Spinal cord (tissue), 10 donors: Measurements from ENCODE around the gene AKAP10. TPM values are rescaled to one million over a fixed set of nuclear protein-coding genes. Genes with fewer than 3 reads are reported as not detected.
"Not testable (repeated sequence)": the region's sequence is repeated elsewhere in the genome, so short reads cannot be mapped to it uniquely, and the experiment has no call there.

Source experiments
- DNase-seq, 6 donors: peaks; one replicate each; pipeline versions ENCODE4 v3.0.0 to v3.0.0-alpha.2; 2013 to 2015; ENCODE audit warnings: low spot score in 6 of 6, low read depth in 4 of 6
- H3K27ac ChIP-seq: one replicate; pipeline ENCODE4 v1.5.1; 2013; ENCODE audit warnings: low read depth, low read length, control low read depth
- H3K27me3 ChIP-seq: one replicate; pipeline ENCODE4 v1.6.1; 2013; ENCODE audit warnings: low read length; ENCODE audit not compliant: control insufficient read depth, insufficient read depth
- H3K36me3 ChIP-seq: one replicate; pipeline ENCODE4 v1.6.1; 2013; ENCODE audit warnings: low read length; ENCODE audit not compliant: control insufficient read depth, insufficient read depth
- H3K4me1 ChIP-seq: one replicate; pipeline ENCODE4 v1.6.1; 2013; ENCODE audit warnings: low read length; ENCODE audit not compliant: control insufficient read depth, insufficient read depth
- H3K4me3 ChIP-seq: one replicate; pipeline ENCODE4 v1.5.1; 2013; ENCODE audit warnings: low read depth, low read length, control low read depth
- H3K9me3 ChIP-seq: one replicate; pipeline ENCODE4 v1.6.1; 2013; ENCODE audit warnings: low read length; ENCODE audit not compliant: control insufficient read depth, insufficient read depth
- WGBS: methylation state at CpG from one replicate; pipeline ENCODE4 v1.1.5; 2013; ENCODE audit warnings: missing lambda C conversion rate; ENCODE audit not compliant: insufficient coverage; 5-methylcytosine and 5-hydroxymethylcytosine counted together
- polyA plus RNA-seq, 2 donors: library from polyadenylated mRNA; unstranded; fragments of 120-200 nt; gene quantifications; one replicate each; pipeline ENCODE4 v1.2.1, GENCODE V29; 2013; ENCODE audit not compliant: insufficient read length in 2 of 2
- total RNA-seq, 2 donors: library from RNA; depleted of rRNA in 1 of 2; stranded (reverse); fragments of 120-200 nt in 1 of 2; fragments of >200 nt in 1 of 2; gene quantifications; one replicate each; pipeline versions ENCODE4 v1.2.3 to v1.2.4, GENCODE V29; 2013 to 2014
- donor health status: healthy.

The AKAP10 gene
- total and polyA plus RNA-seq, 4 donors = 24.5 to 39.3 (median 27.9) TPM

GRCh38 chr17:19904924-19905323 is 72.7 kb downstream of the AKAP10 start:
- Histone ChIP-seq H3K36me3 (peaks cover 28% of the 10 kb centered on the region), H3K9me3 (no peaks in the 10 kb centered on the region), H3K4me3 (no peak overlapping the region), H3K4me1 (no peaks in the 10 kb centered on the region), H3K27me3 (no peaks in the 10 kb centered on the region), H3K27ac (no peak overlapping the region)
- no peak for DNase-seq
- WGBS = 100% methylated on average over 1 of the region's 5 CpGs

- Histone ChIP-seq H3K9me3 (no peaks in the 10 kb centered on the region), H3K27ac (no peak overlapping the region), H3K27me3 (no peaks in the 10 kb centered on the region), H3K4me3 (no peak overlapping the region), H3K36me3 (peaks cover 30% of the 10 kb centered on the region), H3K4me1 (no peaks in the 10 kb centered on the region)
- no peak for DNase-seq
Observed at GRCh38 chr17:19904412-19904811, 73.2 kb downstream of the AKAP10 start.

- Histone ChIP-seq H3K4me1 (no peaks in the 10 kb centered on the region), H3K36me3 (peaks cover 19% of the 10 kb centered on the region), H3K27ac (no peak overlapping the region), H3K4me3 (no peak overlapping the region), H3K27me3 (no peaks in the 10 kb centered on the region), H3K9me3 (no peaks in the 10 kb centered on the region)
- 82% methylated on average over 2 of the region's 2 CpGs for WGBS
- no peak for DNase-seq
Observed at GRCh38 chr17:19900809-19901208, 76.8 kb downstream of the AKAP10 start.

- no peaks in the 10 kb centered on the region for H3K9me3 ChIP-seq
Observed at GRCh38 chr17:19897903-19898302, 79.7 kb downstream of the AKAP10 start.

GRCh38 chr17:19897090-19897837 is 80.4 kb downstream of the AKAP10 start:
- DNase-seq = peak in 2 of 6 donors; percentile 5 to 7
- no peak overlapping the region for H3K4me3 ChIP-seq
- peaks cover 7% of the 10 kb centered on the region for H3K36me3 ChIP-seq
- H3K9me3 ChIP-seq = no peaks in the 10 kb centered on the region
- H3K27ac ChIP-seq = no peak overlapping the region
- WGBS = 91% methylated on average over 8 of the region's 8 CpGs
- no peaks in the 10 kb centered on the region for H3K4me1 ChIP-seq
- H3K27me3 ChIP-seq = no peaks in the 10 kb centered on the region

More at GRCh38 chr17:19897903-19898302, 79.7 kb downstream of the AKAP10 start:
- no peak for DNase-seq
- H3K4me1 ChIP-seq = no peaks in the 10 kb centered on the region
- H3K4me3 ChIP-seq = no peak overlapping the region
- peaks cover 10% of the 10 kb centered on the region for H3K36me3 ChIP-seq
- 83% methylated on average over 2 of the region's 2 CpGs for WGBS
- no peak overlapping the region for H3K27ac ChIP-seq
- H3K27me3 ChIP-seq = no peaks in the 10 kb centered on the region

GRCh38 chr17:19896679-19897078 is 80.9 kb downstream of the AKAP10 start:
- WGBS = 86% methylated on average over 1 of the region's 2 CpGs
- H3K4me3 ChIP-seq = no peak overlapping the region
- no peaks in the 10 kb centered on the region for H3K4me1 ChIP-seq
- H3K9me3 ChIP-seq = no peaks in the 10 kb centered on the region
- H3K36me3 ChIP-seq = peaks cover 7% of the 10 kb centered on the region
- H3K27ac ChIP-seq = no peak overlapping the region
- H3K27me3 ChIP-seq = no peaks in the 10 kb centered on the region
- no peak for DNase-seq

GRCh38 chr17:19890554-19890953 is 87.1 kb downstream of the AKAP10 start:
- H3K4me3 ChIP-seq, H3K27me3 ChIP-seq, H3K27ac ChIP-seq, H3K9me3 ChIP-seq, H3K4me1 ChIP-seq, H3K36me3 ChIP-seq, DNase-seq: not testable (repeated sequence)
- WGBS = 93% methylated on average over 5 of the region's 5 CpGs

GRCh38 chr17:19890001-19890400 is 87.6 kb downstream of the AKAP10 start:
- not testable (repeated sequence) for H3K36me3 ChIP-seq, H3K4me3 ChIP-seq, H3K27ac ChIP-seq, H3K4me1 ChIP-seq, H3K27me3 ChIP-seq, H3K9me3 ChIP-seq, DNase-seq
- 100% methylated on average over 3 of the region's 5 CpGs for WGBS

GRCh38 chr17:19886116-19886515 is 91.5 kb downstream of the AKAP10 start:
- DNase-seq = no peak
- H3K9me3 ChIP-seq = no peaks in the 10 kb centered on the region
- H3K4me1 ChIP-seq = no peaks in the 10 kb centered on the region
- H3K27me3 ChIP-seq = no peaks in the 10 kb centered on the region
- H3K4me3 ChIP-seq = no peak overlapping the region
- no peaks in the 10 kb centered on the region for H3K36me3 ChIP-seq
- no peak overlapping the region for H3K27ac ChIP-seq

GRCh38 chr17:19883537-19884215 is 94.0 kb downstream of the AKAP10 start:
- Histone ChIP-seq H3K4me3 (no peak overlapping the region), H3K27me3 (no peaks in the 10 kb centered on the region), H3K36me3 (no peaks in the 10 kb centered on the region), H3K9me3 (no peaks in the 10 kb centered on the region), H3K4me1 (no peaks in the 10 kb centered on the region), H3K27ac (no peak overlapping the region)
- WGBS = no CpG with 5 or more reads among the region's 8 CpGs
- no peak for DNase-seq
